ENCODE data around the gene DENND1A. TPM values are rescaled to one million over a fixed set of nuclear protein-coding genes. Genes with fewer than 3 reads are reported as not detected.

Gene DENND1A
- total RNA-seq, 1 experiment from 2014 or later, result 29.7 TPM

DNA sequence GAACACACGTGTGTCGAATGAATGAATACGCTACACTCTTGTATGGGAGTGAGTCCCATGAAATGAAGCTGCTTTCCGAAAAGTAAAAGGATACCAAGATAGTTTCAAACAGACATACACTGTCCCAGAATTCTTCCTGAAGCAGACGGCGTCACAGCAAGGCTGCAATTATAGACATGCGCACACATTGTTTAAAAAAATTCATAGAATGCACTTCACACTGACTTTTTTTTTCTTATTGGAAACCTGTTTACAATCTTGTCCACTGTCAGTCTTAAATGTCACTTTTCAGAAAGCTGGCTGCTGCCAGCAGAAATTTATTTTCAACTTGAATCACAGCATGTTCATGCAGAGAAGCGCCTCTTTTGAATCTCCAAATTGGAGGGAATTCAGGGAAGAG is 449.1 kb downstream of the DENND1A start:
- Histone ChIP-seq H4K20me1 (ENCODE audit: low read length) (no peaks in the 10 kb centered on the region), H3K4me1 (ENCODE audit: insufficient read depth, low read length) (no peaks in the 10 kb centered on the region), H3K4me2 (ENCODE audit: low read length) (no peak overlapping the region), H3K4me3 (ENCODE audit: low read length) (no peak overlapping the region), H3K27me3 (ENCODE audit: low read length) (no peaks in the 10 kb centered on the region), H3K9ac (ENCODE audit: low read length) (no peak overlapping the region), H3F3A (ENCODE audit: low read length, unreplicated experiment) (no peaks in the 10 kb centered on the region), H3K36me3 (ENCODE audit: low read depth, low read length) (no peaks in the 10 kb centered on the region), H3K27ac (ENCODE audit: low read length) (no peak overlapping the region), H2AFZ (ENCODE audit: low read length) (no peak overlapping the region), H3K79me2 (ENCODE audit: low read length) (no peaks in the 10 kb centered on the region), H3K9me3 (ENCODE audit: low read length) (no peaks in the 10 kb centered on the region), H3K9me2 (replicated peaks; ENCODE audit: low read length) (no peaks in the 10 kb centered on the region)
- intact Hi-C loops (cut with micrococcal nuclease), result no loop called here
- BruUV-seq (replicated peaks), result no TSS peak
- POLR2A ChIA-PET (ENCODE audit: unreplicated experiment), result no interaction called here
- CTCF ChIA-PET, result no interaction called here
- ATAC-seq, result no peak
- TF ChIP-seq EZH2 (IDR thresholded peaks at IDR 0.05; ENCODE audit: low read length, unreplicated experiment) (no peak), EZH2phosphoT487 (IDR thresholded peaks at IDR 0.05; ENCODE audit: borderline replicate concordance, low read length) (no peak)
- TF ChIP-seq, protein P1, sequence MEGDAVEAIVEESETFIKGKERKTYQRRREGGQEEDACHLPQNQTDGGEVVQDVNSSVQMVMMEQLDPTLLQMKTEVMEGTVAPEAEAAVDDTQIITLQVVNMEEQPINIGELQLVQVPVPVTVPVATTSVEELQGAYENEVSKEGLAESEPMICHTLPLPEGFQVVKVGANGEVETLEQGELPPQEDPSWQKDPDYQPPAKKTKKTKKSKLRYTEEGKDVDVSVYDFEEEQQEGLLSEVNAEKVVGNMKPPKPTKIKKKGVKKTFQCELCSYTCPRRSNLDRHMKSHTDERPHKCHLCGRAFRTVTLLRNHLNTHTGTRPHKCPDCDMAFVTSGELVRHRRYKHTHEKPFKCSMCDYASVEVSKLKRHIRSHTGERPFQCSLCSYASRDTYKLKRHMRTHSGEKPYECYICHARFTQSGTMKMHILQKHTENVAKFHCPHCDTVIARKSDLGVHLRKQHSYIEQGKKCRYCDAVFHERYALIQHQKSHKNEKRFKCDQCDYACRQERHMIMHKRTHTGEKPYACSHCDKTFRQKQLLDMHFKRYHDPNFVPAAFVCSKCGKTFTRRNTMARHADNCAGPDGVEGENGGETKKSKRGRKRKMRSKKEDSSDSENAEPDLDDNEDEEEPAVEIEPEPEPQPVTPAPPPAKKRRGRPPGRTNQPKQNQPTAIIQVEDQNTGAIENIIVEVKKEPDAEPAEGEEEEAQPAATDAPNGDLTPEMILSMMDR (conservative IDR thresholded peaks at IDR 0.05; ENCODE audit: low read depth, low read length), result no peak
- no peak for DNase-seq

DNA sequence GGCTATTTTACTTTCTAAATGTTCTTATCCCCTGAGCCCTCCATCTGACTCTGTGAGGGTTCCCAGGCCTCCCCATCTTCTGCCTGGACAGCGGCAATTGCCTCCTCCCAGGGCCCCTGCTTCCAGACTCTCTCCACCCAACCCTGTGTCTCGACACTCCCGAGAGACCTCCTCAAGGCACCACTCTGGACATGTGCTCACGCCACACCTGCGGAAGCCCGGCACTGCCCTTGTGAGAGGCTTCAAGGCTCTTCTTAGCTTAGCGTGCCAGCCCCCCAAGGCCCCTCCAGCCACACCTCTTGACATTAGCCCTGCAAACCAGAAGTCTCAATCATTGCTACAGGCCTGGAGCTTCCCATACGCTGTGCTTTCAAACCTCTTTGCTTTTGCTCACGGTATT is 449.8 kb downstream of the DENND1A start:
- TF ChIP-seq EZH2 (IDR thresholded peaks at IDR 0.05; ENCODE audit: low read length, unreplicated experiment) (no peak), EZH2phosphoT487 (IDR thresholded peaks at IDR 0.05; ENCODE audit: borderline replicate concordance, low read length) (no peak)
- TF ChIP-seq, protein P1 (conservative IDR thresholded peaks at IDR 0.05; ENCODE audit: low read depth, low read length), result no peak
- no peak overlapping the region for H3K4me3 ChIP-seq (ENCODE audit: low read length)
- H4K20me1 ChIP-seq (ENCODE audit: low read length), result no peaks in the 10 kb centered on the region
- ATAC-seq, result no peak
- BruUV-seq (replicated peaks), result no TSS peak
- H3K4me2 ChIP-seq (ENCODE audit: low read length), result no peak overlapping the region
- H3K27me3 ChIP-seq (ENCODE audit: low read length), result no peaks in the 10 kb centered on the region
- H3K9ac ChIP-seq (ENCODE audit: low read length), result no peak overlapping the region
- H3K27ac ChIP-seq (ENCODE audit: low read length), result no peak overlapping the region
- H3K79me2 ChIP-seq (ENCODE audit: low read length), result no peaks in the 10 kb centered on the region
- no peaks in the 10 kb centered on the region for H3K36me3 ChIP-seq (ENCODE audit: low read depth, low read length)
- no peaks in the 10 kb centered on the region for H3K4me1 ChIP-seq (ENCODE audit: insufficient read depth, low read length)
- no peaks in the 10 kb centered on the region for H3K9me2 ChIP-seq (replicated peaks; ENCODE audit: low read length)
- H2AFZ ChIP-seq (ENCODE audit: low read length), result no peak overlapping the region
- ChIA-PET POLR2A (ENCODE audit: unreplicated experiment) (no interaction called here), CTCF (no interaction called here)
- H3F3A ChIP-seq (ENCODE audit: low read length, unreplicated experiment), result no peaks in the 10 kb centered on the region
- no peaks in the 10 kb centered on the region for H3K9me3 ChIP-seq (ENCODE audit: low read length)
- intact Hi-C loops (cut with micrococcal nuclease), result no loop called here
- DNase-seq, result no peak

DNA sequence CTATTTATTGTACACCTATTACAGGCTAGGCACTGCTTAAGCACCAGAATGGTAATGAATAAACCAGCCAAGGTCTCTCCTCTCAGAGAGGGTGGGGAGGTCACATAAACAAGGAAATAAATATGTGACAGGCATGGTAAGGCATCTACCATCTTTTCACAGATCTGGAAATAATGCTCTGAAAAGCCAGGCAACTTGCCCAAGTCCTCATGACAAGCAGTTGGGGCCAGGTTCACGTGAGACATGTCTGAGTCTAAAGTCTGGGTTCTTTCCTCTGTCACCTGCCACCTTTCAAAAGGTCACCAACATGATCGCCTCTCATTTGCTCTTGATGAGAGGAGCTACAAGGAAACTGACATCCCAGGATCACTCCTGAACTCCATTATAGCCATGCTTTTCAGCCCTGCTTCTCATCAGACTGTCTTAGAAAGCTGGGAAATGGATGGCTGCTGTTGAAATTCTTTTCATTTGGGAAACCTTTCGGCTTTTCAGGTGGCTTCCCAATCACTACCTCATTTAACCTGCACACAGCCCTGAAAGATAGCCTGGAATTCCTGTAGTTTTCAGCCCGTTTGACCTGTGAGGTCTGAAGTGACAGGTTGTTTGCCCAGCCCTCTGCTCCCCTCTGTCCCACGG is 450.8 kb downstream of the DENND1A start:
- Histone ChIP-seq H4K20me1 (ENCODE audit: low read length) (no peaks in the 10 kb centered on the region), H3K36me3 (ENCODE audit: low read depth, low read length) (no peaks in the 10 kb centered on the region), H3K4me3 (ENCODE audit: low read length) (no peak overlapping the region), H3K9me2 (replicated peaks; ENCODE audit: low read length) (no peaks in the 10 kb centered on the region), H3K27me3 (ENCODE audit: low read length) (no peaks in the 10 kb centered on the region), H3F3A (ENCODE audit: low read length, unreplicated experiment) (no peaks in the 10 kb centered on the region), H3K9me3 (ENCODE audit: low read length) (no peaks in the 10 kb centered on the region), H3K4me2 (ENCODE audit: low read length) (no peak overlapping the region), H3K4me1 (ENCODE audit: insufficient read depth, low read length) (no peaks in the 10 kb centered on the region), H3K79me2 (ENCODE audit: low read length) (no peaks in the 10 kb centered on the region), H3K9ac (ENCODE audit: low read length) (no peak overlapping the region), H3K27ac (ENCODE audit: low read length) (no peak overlapping the region), H2AFZ (ENCODE audit: low read length) (no peak overlapping the region)
- CTCF ChIA-PET, result no interaction called here
- POLR2A ChIA-PET (ENCODE audit: unreplicated experiment), result no interaction called here
- DNase-seq (no peak), ATAC-seq (no peak)
- TF ChIP-seq EZH2phosphoT487 (IDR thresholded peaks at IDR 0.05; ENCODE audit: borderline replicate concordance, low read length), result no peak
- TF ChIP-seq, protein P1 (conservative IDR thresholded peaks at IDR 0.05; ENCODE audit: low read depth, low read length), result no peak
- TF ChIP-seq EZH2 (IDR thresholded peaks at IDR 0.05; ENCODE audit: low read length, unreplicated experiment), result no peak
- intact Hi-C loops (cut with micrococcal nuclease), result no loop called here
- BruUV-seq (replicated peaks), result no TSS peak

Measured in PC-3 (cell line).